Measurements from ENCODE around the gene IPO4.
A peak's percentile ranks its signal among the peaks of the same experiment; 100 is the strongest.
"Not testable (repeated sequence)": the region's sequence is repeated elsewhere in the genome, so short reads cannot be mapped to it uniquely, and the experiment has no call there.

Gene IPO4

DNA sequence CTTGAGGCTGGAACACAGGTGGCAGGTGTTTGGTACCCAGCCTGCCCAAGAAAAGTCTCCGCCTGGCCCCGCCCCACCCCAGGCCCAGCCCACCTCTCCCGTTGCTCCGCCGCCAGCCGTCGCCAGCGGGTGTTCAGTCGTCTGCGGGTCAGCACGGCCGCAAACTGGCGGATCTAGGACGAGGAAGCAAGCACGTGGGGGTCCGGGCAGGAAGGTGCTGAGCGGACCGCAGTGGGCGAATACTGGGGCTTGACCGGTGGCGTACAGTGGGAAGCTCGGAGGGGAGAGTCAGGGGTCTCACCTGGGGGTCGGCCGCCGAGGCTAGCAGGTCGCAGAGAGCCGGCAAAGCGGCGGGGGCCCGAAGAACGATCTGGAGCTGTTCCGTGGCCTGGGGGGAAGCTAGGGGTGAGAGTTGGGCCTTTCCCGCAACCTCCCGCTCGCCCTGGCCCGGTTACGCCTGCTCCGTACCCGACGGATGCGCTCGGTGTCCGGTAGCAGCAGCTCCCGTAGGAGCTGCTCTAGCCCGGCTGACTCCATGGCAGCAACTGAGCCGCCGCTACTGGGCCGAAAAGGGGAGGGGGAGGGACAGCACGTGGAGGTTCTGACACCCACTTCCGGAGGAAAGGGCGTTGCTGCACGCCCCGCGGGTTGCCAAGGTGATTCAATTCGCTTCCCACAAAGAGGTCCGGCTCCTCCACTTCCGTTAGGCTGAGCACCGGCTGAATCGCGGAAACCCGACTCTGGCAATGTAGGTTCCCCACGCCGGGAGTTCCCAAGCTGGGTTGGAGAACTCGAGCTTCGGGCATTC lies at the start of gene IPO4:
IPO4 (minus strand) TSS at position 566 of the 808 bp plus-strand sequence; CDS start at position 537, 29 bp downstream.
- DNase-seq, result peak; percentile 98

GRCh38 chr14:24238123-24238522 lies 49.5 kb upstream of the IPO4 start:
- DNase-seq, result no peak

GRCh38 chr14:24237463-24237955 lies 48.9 kb upstream of the IPO4 start:
- no peak for DNase-seq

- no peak for DNase-seq
Observed at GRCh38 chr14:24236689-24237462, 48.3 kb upstream of the IPO4 start.

DNA sequence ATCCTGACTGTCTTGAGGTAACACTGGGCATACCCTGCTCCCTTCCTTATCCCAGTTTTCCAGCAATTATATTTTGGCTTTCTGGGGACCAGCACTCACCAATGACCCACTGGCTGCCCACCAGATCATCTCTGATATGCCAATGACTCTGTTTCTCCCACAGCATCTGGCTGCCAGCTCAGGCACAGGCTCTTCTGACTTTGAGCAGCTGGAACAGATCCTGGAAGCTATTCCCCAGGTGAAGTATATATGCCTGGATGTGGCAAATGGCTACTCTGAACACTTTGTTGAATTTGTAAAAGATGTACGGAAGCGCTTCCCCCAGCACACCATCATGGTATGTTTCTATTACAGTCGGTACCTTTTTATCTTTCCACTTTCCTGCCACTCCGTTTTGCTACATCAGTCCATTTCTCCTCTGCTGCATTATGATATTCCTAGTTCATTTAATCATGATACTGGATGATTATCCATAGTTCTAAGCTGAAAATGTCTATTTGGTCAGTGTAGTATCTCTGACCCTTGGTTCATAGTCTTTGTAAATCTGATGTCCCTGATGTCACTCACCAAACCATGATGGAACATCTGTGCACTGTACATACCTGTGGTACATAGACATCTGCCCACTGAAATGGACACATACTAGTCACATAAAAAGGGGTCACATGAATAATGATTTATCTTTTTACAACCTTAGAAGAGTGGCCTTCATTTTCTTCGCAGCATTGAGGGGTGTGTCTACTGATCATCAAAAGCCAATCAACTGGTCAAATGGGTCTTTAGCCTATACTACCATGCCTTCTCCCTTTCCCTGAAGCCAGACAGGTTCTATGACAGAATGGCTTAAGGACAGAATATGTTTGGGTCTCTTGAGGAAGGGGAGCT lies 47.4 kb upstream of the IPO4 start:
- DNase-seq, result no peak

DNA sequence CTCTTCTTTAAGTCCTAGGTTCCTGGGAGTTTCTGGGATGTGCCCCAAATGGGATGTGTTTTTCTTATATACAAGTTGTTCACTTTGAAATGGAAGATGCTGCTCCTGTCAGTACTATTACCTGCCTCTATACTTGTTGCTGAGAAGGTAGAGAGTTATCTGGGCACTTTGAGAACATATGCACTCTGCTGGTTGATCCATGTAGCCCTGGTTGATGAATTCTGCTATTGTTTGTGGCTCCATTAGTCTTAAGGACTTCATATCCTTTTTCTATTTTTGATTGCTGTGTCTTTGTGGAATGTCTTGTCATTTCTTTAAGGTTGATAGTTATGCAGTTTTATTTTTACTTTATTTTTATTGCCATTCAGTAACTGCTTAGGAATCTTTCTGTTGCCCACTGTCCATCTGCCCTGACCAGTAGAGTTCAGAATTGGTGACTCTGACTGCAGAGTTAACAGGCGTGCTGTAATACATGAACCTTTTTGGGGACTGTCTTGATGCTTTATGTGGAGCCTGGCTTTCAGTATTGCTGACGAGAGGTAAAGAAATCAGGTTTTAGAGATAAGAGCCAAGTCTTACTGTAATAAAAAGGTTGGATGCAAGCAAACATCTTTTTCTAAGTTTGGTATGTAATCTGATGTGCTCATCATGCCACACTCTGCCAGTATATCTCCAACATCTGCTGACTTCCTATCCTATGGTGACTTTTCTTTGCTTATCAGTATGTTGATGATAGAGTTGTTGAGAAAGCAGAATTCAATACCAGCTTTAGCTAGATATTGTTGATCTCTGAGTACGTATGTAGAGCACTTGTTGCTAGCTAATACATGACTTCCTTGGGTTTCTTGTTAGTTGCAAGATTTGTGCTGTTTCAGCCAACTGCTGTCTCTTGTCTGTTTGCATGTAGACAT lies 45.7 kb upstream of the IPO4 start:
- DNase-seq, result no peak

DNA sequence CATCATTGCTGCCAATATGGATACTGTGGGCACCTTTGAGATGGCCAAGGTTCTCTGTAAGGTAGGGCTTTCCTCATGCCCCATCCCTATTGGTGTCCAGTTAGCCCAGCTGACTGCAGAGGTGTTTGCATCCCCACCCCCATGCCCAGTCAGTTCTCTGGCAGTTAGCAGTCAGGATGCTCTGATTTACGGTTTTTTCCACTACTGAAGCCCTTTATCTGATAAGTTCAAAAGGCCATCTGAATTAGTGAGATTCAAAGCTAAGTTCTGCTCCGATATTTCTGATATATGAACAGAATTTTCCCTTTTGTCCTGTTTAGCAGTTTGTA lies 44.9 kb upstream of the IPO4 start:
- DNase-seq, result no peak

- peak; percentile 11 for DNase-seq
Observed at GRCh38 chr14:24232645-24233537, 44.3 kb upstream of the IPO4 start, which contains the start of gene GMPR2. Gene GMPR2, plus strand, starts transcription at chr14:24232929. Its CDS starts 325 bp downstream, at chr14:24233254.

DNA sequence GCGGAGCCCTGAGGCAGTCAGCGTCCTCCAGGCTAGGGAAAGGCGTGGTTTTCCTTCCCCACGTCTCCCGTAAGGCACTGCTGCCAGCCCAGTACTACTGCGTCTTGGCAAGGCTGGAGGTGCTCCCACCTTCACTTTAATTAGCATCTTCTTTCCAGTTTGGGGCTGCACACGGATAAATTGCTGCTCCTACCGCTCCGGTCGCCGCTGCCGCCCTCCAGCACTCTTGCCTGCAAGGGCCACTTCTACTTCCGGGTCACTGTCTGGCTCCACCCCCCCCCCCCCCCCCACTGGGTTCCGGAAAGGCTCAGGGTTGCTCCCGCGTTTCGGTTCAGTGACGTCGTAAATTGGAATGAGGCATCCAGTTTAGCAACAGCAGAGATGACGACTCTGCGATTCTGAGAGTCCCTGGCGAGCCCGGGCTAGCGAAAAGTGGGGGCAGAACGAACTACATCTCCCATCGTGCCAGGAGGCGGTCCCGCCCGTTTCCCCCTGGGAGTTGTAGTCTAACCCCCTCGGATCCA lies 43.6 kb upstream of the IPO4 start, which contains the start of gene NEDD8:
NEDD8 (minus strand) TSS at position 247 of the 524 bp plus-strand sequence; CDS start at position 147, 100 bp downstream.
- DNase-seq, result peak; percentile 97

DNA sequence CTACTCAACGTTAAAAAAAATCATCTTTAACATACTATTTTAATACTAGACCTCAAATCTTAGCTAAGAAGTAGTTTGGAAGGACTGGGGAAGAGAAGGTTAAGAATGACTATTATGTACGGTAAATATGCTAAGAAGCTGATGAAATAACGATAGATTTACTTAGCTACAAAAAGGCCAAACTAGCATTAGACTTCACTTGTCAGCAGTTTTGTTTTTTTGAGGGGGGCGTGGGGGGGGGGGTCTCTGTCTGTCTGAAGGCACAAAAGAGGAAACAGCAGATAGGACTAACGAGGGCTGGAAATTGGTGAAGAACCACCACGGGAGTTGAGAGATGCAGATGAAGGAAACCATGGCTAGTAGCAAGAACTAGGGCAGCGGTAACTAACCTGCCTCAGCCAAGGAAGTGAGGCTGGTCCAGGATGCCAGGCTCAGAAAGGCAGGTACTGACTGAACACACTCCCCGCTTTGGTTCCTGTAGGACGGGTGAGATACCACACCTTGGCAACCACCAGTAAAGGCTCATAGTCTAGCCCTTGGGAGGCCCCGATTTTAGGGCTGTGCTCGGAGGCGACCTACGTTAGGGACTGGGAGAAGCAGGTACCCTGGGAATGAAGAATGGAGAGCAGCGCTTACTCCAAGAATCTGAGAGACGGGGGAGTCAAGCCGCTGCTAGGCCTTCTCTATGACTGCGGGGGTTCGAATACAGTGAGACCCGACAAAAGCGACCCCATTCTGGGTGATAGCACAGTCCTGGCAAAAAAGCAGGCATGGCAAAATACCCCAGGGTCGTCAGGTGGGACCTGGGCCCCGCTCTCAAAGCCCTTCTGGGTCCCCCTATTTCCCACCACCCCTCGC lies 42.9 kb upstream of the IPO4 start:
- no peak for DNase-seq

GRCh38 chr14:24228902-24229301 lies 40.3 kb upstream of the IPO4 start:
- DNase-seq, result no peak

DNA sequence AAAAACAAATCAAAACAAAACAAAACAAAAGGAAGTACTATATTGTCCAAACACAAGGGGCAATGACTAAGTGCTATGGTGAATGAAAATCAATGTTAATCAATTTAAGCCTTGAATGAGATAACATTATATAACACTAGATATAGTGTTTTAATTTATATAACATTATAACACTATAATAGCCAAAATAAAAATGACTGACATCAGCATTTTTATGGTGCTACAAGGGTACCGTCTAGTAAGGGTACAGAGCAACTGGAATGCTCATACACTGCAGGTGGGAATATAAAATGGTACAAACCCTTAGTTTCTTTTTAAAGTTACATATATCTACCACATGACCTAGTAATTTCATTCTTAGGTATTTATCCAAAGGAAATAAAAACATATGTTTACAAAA lies 37.9 kb upstream of the IPO4 start:
- DNase-seq, result no peak

- peak; percentile 94 for DNase-seq
Observed at GRCh38 chr14:24224618-24225071, 36.0 kb upstream of the IPO4 start.

DNA sequence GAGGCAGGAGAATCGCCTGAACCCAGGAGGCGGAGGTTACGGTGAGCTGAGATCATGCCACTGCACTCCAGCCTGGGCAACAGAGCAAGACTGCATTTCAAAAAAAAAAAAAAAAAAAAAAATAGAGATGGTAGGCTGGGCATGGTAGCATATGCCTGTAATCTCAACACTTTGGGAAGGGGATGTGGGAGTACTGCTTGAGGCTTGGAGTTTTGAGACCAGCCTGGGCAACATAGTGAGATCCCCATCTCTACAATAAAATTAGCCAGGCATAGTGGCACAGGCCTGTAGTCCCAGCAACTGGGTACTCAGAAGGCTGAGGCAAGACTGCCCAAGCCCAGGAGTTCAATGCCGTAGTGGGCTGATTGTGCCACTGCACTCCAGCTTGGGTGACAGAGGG lies 34.4 kb upstream of the IPO4 start:
- DNase-seq, result not testable (repeated sequence)

DNA sequence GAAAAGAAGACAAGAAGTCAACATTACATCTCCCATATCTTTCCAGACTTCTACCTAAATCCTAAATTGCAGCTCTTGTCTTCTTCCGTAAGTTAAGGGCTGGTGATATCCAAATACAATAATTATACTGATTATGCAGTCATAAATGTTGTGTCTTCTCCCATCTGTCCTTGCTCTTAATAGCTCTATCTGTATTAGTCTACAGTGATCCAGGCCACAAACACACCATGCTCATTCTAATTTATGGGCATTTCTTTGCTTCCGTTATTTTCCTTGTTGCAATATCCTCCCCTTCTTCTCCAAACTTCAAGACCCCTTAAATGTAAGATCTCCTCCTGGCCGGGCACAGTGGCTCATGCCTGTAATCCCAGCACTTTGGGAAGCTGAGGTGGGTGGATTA lies 30.9 kb upstream of the IPO4 start:
- no peak for DNase-seq

DNA sequence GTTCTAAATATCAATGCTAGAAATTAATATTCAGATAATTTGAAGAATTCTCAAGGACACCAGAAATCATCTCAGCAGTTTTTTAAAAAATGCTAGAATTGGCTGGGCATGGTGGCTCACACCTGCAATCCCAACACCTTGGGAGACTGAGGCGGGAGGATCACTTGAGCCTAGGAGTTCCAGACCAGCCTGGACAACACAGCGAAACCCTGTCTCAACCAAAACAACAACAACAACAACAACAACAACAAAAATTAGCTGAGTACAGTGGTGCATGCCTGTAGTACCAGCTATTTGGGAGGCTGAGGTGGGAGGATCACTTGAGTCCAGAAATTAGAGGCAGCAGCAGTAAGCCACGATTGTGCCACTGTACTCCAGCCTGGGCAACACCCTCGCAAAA lies 30.5 kb upstream of the IPO4 start:
- no peak for DNase-seq

DNA sequence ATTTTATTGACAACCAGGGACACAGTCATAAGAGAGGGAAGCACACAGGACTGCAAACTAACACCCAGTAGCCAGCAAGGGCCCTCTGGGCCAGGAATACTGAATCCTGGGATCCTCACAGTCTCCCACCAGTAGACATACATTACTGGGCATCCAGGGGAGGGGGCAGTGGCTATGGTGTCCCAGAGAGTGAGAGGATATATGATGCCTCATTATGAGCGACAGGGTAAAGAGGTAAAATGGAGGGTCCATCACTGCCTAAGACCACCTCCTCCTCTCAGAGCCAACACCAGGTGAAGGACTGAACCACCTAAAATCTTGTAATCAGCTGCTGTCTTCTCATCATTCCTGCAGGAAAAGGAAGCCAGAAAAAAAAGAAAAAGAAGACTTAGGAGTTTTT lies 28.3 kb upstream of the IPO4 start:
- DNase-seq, result not testable (repeated sequence)

GRCh38 chr14:24216345-24216699 lies 27.7 kb upstream of the IPO4 start:
- no peak for DNase-seq
